ENCODE results near the gene DTNA.

The DTNA gene

GRCh38 chr18:34923911-34924310 is 213.8 kb downstream of the DTNA start:
- DNase-seq (ENCODE audit: extremely low spot score) = no peak
- ChIA-PET POLR2A (interaction anchor here (0.7 kb wide), 1 partner anchor 420 kb away, joined by 3 read pairs; no protein-coding TSS in a partner anchor), CTCF (no interaction called here)
- no peak for TF ChIP-seq CTBP1 (IDR thresholded peaks at IDR 0.05; ENCODE audit: borderline replicate concordance)

GRCh38 chr18:34926683-34927082 is 216.6 kb downstream of the DTNA start:
- POLR2A ChIA-PET = no interaction called here
- TF ChIP-seq PKNOX1 (IDR thresholded peaks at IDR 0.05) = no peak
- TF ChIP-seq L3MBTL2 (conservative IDR thresholded peaks at IDR 0.05) = no peak
- no peak for TF ChIP-seq ELF4 (IDR thresholded peaks at IDR 0.05)
- TF ChIP-seq LEF1 (IDR thresholded peaks at IDR 0.05; ENCODE audit: borderline replicate concordance) = no peak
- TF ChIP-seq NFRKB (IDR thresholded peaks at IDR 0.05) = no peak
- no peak for TF ChIP-seq ZNF384 (IDR thresholded peaks at IDR 0.05)
- TF ChIP-seq HDGF (IDR thresholded peaks at IDR 0.05; ENCODE audit: borderline replicate concordance) = no peak
- TF ChIP-seq FOXM1 (IDR thresholded peaks at IDR 0.05; ENCODE audit: borderline replicate concordance) = no peak
- TF ChIP-seq BHLHE40 (IDR thresholded peaks at IDR 0.05; ENCODE audit: borderline replicate concordance) = no peak
- TF ChIP-seq SUZ12 (IDR thresholded peaks at IDR 0.05) = no peak
- no peak for TF ChIP-seq ARNT (IDR thresholded peaks at IDR 0.05)
- TF ChIP-seq CTBP1 (IDR thresholded peaks at IDR 0.05; ENCODE audit: borderline replicate concordance) = no peak
- TF ChIP-seq TARDBP (IDR thresholded peaks at IDR 0.05) = no peak
- TF ChIP-seq FOXA1 (IDR thresholded peaks at IDR 0.05) = no peak
- TF ChIP-seq SP1 (IDR thresholded peaks at IDR 0.05) = no peak
- CTCF ChIA-PET = no interaction called here
- DNase-seq (ENCODE audit: extremely low spot score) = no peak

- ChIA-PET POLR2A (no interaction called here), CTCF (interaction anchor here (0.6 kb wide), 1 partner anchor 192 kb away, joined by 3 read pairs; no protein-coding TSS in a partner anchor)
- DNase-seq (ENCODE audit: extremely low spot score) = no peak
- no peak for TF ChIP-seq TARDBP (IDR thresholded peaks at IDR 0.05)
- TF ChIP-seq FOXA1 (IDR thresholded peaks at IDR 0.05) = no peak
- no peak for TF ChIP-seq CTBP1 (IDR thresholded peaks at IDR 0.05; ENCODE audit: borderline replicate concordance)
- TF ChIP-seq SUZ12 (IDR thresholded peaks at IDR 0.05) = no peak
- TF ChIP-seq FOXM1 (IDR thresholded peaks at IDR 0.05; ENCODE audit: borderline replicate concordance) = no peak
- TF ChIP-seq ARNT (IDR thresholded peaks at IDR 0.05) = no peak
- TF ChIP-seq NFRKB (IDR thresholded peaks at IDR 0.05) = no peak
Measured at GRCh38 chr18:34928088-34928753, 218.1 kb downstream of the DTNA start.

- no peak for TF ChIP-seq NFRKB (IDR thresholded peaks at IDR 0.05)
- TF ChIP-seq FOXK2 (IDR thresholded peaks at IDR 0.05) = no peak
- TF ChIP-seq TARDBP (IDR thresholded peaks at IDR 0.05) = no peak
- no peak for TF ChIP-seq PKNOX1 (IDR thresholded peaks at IDR 0.05)
- no peak for TF ChIP-seq L3MBTL2 (conservative IDR thresholded peaks at IDR 0.05)
- no peak for TF ChIP-seq ARNT (IDR thresholded peaks at IDR 0.05)
- no peak for TF ChIP-seq BHLHE40 (IDR thresholded peaks at IDR 0.05; ENCODE audit: borderline replicate concordance)
- no peak for TF ChIP-seq SP1 (IDR thresholded peaks at IDR 0.05)
- no peak for TF ChIP-seq FOXM1 (IDR thresholded peaks at IDR 0.05; ENCODE audit: borderline replicate concordance)
- TF ChIP-seq CTBP1 (IDR thresholded peaks at IDR 0.05; ENCODE audit: borderline replicate concordance) = no peak
- no peak for TF ChIP-seq HDGF (IDR thresholded peaks at IDR 0.05; ENCODE audit: borderline replicate concordance)
- no peak for TF ChIP-seq LEF1 (IDR thresholded peaks at IDR 0.05; ENCODE audit: borderline replicate concordance)
- no peak for TF ChIP-seq SUZ12 (IDR thresholded peaks at IDR 0.05)
- TF ChIP-seq FOXA1 (IDR thresholded peaks at IDR 0.05) = no peak
- no peak for TF ChIP-seq ZNF384 (IDR thresholded peaks at IDR 0.05)
- TF ChIP-seq ELF4 (IDR thresholded peaks at IDR 0.05) = no peak
- ChIA-PET POLR2A (no interaction called here), CTCF (interaction anchor here (0.6 to 1.4 kb wide), 2 partner anchors 14 to 191 kb away, joined by 3 to 5 read pairs; no protein-coding TSS in a partner anchor)
- DNase-seq (ENCODE audit: extremely low spot score) = no peak
Measured at GRCh38 chr18:34928754-34929335, 218.7 kb downstream of the DTNA start.

- ChIA-PET POLR2A (no interaction called here), CTCF (interaction anchor here (1.4 kb wide), 1 partner anchor 14 kb away, joined by 5 read pairs; no protein-coding TSS in a partner anchor)
- TF ChIP-seq ARNT (IDR thresholded peaks at IDR 0.05) (no peak), BHLHE40 (IDR thresholded peaks at IDR 0.05; ENCODE audit: borderline replicate concordance) (no peak), LEF1 (IDR thresholded peaks at IDR 0.05; ENCODE audit: borderline replicate concordance) (no peak), HDGF (IDR thresholded peaks at IDR 0.05; ENCODE audit: borderline replicate concordance) (no peak), ELF4 (IDR thresholded peaks at IDR 0.05) (no peak), ZNF384 (IDR thresholded peaks at IDR 0.05) (no peak), SUZ12 (IDR thresholded peaks at IDR 0.05) (no peak), FOXK2 (IDR thresholded peaks at IDR 0.05) (no peak), SP1 (IDR thresholded peaks at IDR 0.05) (no peak), PKNOX1 (IDR thresholded peaks at IDR 0.05) (no peak)
- DNase-seq (ENCODE audit: extremely low spot score) = no peak
Measured at GRCh38 chr18:34929336-34929780, 219.3 kb downstream of the DTNA start.

- DNase-seq (ENCODE audit: extremely low spot score) = no peak
- POLR2A ChIA-PET = no interaction called here
- CTCF ChIA-PET = interaction anchor here (0.8 to 0.9 kb wide), 2 partner anchors 11 to 37 kb away, joined by 3 read pairs; no protein-coding TSS in a partner anchor
- TF ChIP-seq ELF4 (IDR thresholded peaks at IDR 0.05) (no peak), NFRKB (IDR thresholded peaks at IDR 0.05) (no peak), ARNT (IDR thresholded peaks at IDR 0.05) (no peak), CTBP1 (IDR thresholded peaks at IDR 0.05; ENCODE audit: borderline replicate concordance) (no peak), BHLHE40 (IDR thresholded peaks at IDR 0.05; ENCODE audit: borderline replicate concordance) (no peak), FOXM1 (IDR thresholded peaks at IDR 0.05; ENCODE audit: borderline replicate concordance) (no peak), SP1 (IDR thresholded peaks at IDR 0.05) (no peak), L3MBTL2 (conservative IDR thresholded peaks at IDR 0.05) (no peak), PKNOX1 (IDR thresholded peaks at IDR 0.05) (no peak), TARDBP (IDR thresholded peaks at IDR 0.05) (no peak), LEF1 (IDR thresholded peaks at IDR 0.05; ENCODE audit: borderline replicate concordance) (no peak), FOXK2 (IDR thresholded peaks at IDR 0.05) (no peak)
Measured at GRCh38 chr18:34932363-34932762, 222.3 kb downstream of the DTNA start.

Measured in HEK293T (cell line).